Activated CD4-positive, alpha-beta T cell treated with anti-CD3 and anti-CD28 coated beads, Interleukin-2, amount 50 U/mL, for 24 hours (primary cell): ENCODE measurements around the gene RNF167.

Source experiments
- DNase-seq, 2 donors: peaks; one replicate each; pipeline ENCODE4 v3.0.0-alpha.2; 2020; ENCODE audit warnings: low read depth in 1 of 2, low spot score in 1 of 2

RNF167 gene

GRCh38 chr17:4950075-4950745 is 10.1 kb downstream of the RNF167 start:
- DNase-seq = no peak

- DNase-seq = no peak
Observed at GRCh38 chr17:4950746-4951204, 10.7 kb downstream of the RNF167 start, which contains the start of gene ENO3. ENO3 (plus strand) TSS chr17:4951119; CDS start chr17:4951830, 711 bp downstream.

GRCh38 chr17:4951486-4951885 is 11.4 kb downstream of the RNF167 start:
- no peak for DNase-seq

- no peak for DNase-seq
Observed at GRCh38 chr17:4953451-4953961, 13.4 kb downstream of the RNF167 start.

- DNase-seq = no peak
Observed at GRCh38 chr17:4955091-4955490, 15.0 kb downstream of the RNF167 start.

- no peak for DNase-seq
Observed at GRCh38 chr17:4956493-4957061, 16.5 kb downstream of the RNF167 start.

GRCh38 chr17:4958102-4958501 is 18.0 kb downstream of the RNF167 start:
- no peak for DNase-seq

GRCh38 chr17:4959261-4959965 is 19.3 kb downstream of the RNF167 start:
- no peak for DNase-seq

GRCh38 chr17:4960279-4960922 is 20.3 kb downstream of the RNF167 start:
- DNase-seq = no peak

GRCh38 chr17:4965311-4965986 is 25.4 kb downstream of the RNF167 start:
- no peak for DNase-seq

- peak; percentile 76 to 94 for DNase-seq
Observed at GRCh38 chr17:4966844-4967538, 26.9 kb downstream of the RNF167 start.

- DNase-seq = peak; percentile 88 to 91
Observed at GRCh38 chr17:4967539-4968485, 27.7 kb downstream of the RNF167 start, which contains the start of gene SPAG7. SPAG7 (minus strand) TSS chr17:4967817; CDS start chr17:4967804, 13 bp downstream.

GRCh38 chr17:4968486-4969046 is 28.5 kb downstream of the RNF167 start:
- peak in 1 of 2 donors; percentile 32 for DNase-seq

- DNase-seq = peak in 1 of 2 donors; percentile 63
Observed at GRCh38 chr17:4969047-4969550, 29.0 kb downstream of the RNF167 start.

- DNase-seq = no peak
Observed at GRCh38 chr17:4969551-4970173, 29.6 kb downstream of the RNF167 start.

GRCh38 chr17:4970273-4970672 is 30.2 kb downstream of the RNF167 start:
- no peak for DNase-seq

- DNase-seq = no peak
Observed at GRCh38 chr17:4971826-4972225, 31.8 kb downstream of the RNF167 start.

GRCh38 chr17:4972322-4972721 is 32.3 kb downstream of the RNF167 start:
- no peak for DNase-seq
